Upper lobe of left lung (tissue), 6 donors: ENCODE data around the gene GPR180. TPM values are rescaled to one million over a fixed set of nuclear protein-coding genes. Genes with fewer than 3 reads are reported as not detected.

Experiments
- ATAC-seq, 2 donors: fragments of 200-7000 bp; cut with Tn5 transposase; one replicate each; pipeline ENCODE4 v1.9.1; 2022; ENCODE audit warnings: mild to moderate bottlenecking in 2 of 2, moderate library complexity in 2 of 2; ENCODE audit not compliant: low FRiP score in 2 of 2
- DNase-seq, 2 donors: peaks; one replicate each; pipeline ENCODE4 v3.0.0-alpha.2; 2019 to 2020
- H3K27ac ChIP-seq, 4 donors: fragments of 200-600 bp; sonication (generic); one replicate each; pipeline ENCODE4 v1.5.1; 2016 to 2019
- H3K27me3 ChIP-seq, 4 donors: fragments of 200-600 bp; sonication (generic); one replicate each; pipeline ENCODE4 v1.5.1; 2017 to 2019
- H3K36me3 ChIP-seq, 4 donors: fragments of 200-600 bp; sonication (generic); one replicate each; pipeline ENCODE4 v1.5.1; 2016 to 2019
- H3K4me1 ChIP-seq, 4 donors: fragments of 200-600 bp; sonication (generic); one replicate each; pipeline ENCODE4 v1.5.1; 2018 to 2019
- H3K4me3 ChIP-seq, 4 donors: fragments of 200-600 bp; sonication (generic); one replicate each; pipeline ENCODE4 v1.5.1; 2017 to 2019; ENCODE audit warnings: mild to moderate bottlenecking in 2 of 4, moderate library complexity in 1 of 4
- H3K9me3 ChIP-seq, 4 donors: fragments of 200-600 bp; sonication (generic); one replicate each; pipeline ENCODE4 v1.5.1; 2018 to 2019
- CTCF ChIP-seq, 6 experiments: fragments of 450-650 bp in 4 of 6; fragments of 200-600 bp in 2 of 6; sonication (generic) in 2 of 6; IDR thresholded peaks; one replicate each; pipeline ENCODE4 v1.5.1; 2016 to 2019; ENCODE audit warnings: antibody characterized with exemption in 6 of 6
- EP300 ChIP-seq, 4 donors: sonication (generic); formaldehyde crosslinking; IDR thresholded peaks; one replicate each; pipeline ENCODE4 v1.5.1; 2017; ENCODE audit warnings: antibody characterized with exemption in 4 of 4, control low read depth in 2 of 4
- POLR2A ChIP-seq, 4 donors: fragments of 450-650 bp; IDR thresholded peaks; one replicate each; pipeline ENCODE4 v1.5.1; 2016 to 2017; ENCODE audit warnings: antibody characterized with exemption in 4 of 4, mild to moderate bottlenecking in 2 of 4
- POLR2AphosphoS5 ChIP-seq, 2 donors: sonication (generic); formaldehyde crosslinking; IDR thresholded peaks; one replicate each; pipeline ENCODE4 v1.5.1; 2017; ENCODE audit warnings: antibody characterized with exemption in 2 of 2
- WGBS, 2 donors: methylation state at CpG; one replicate each; pipeline ENCODE4 v1.1.5; 2017 to 2018; 5-methylcytosine and 5-hydroxymethylcytosine counted together
- total RNA-seq, 6 donors: library from RNA; depleted of rRNA in 4 of 6; stranded (reverse); fragments of >200 nt in 4 of 6; gene quantifications; one replicate each; pipeline versions ENCODE4 v1.1.0 to v1.2.1, GENCODE V29; 2016 to 2021
- donor health status: DM: no; HTN: no; CAD: no; lungs with moderate emphysema.
- donor health status: DM: no; HTN: yes; CAD: no; lungs with severe emphysema.

Gene GPR180
- total RNA-seq, 6 donors from 2014 or later = 1.6 to 12.2 (median 3.3) TPM

GRCh38 chr13:94599877-94600276 is 1.8 kb upstream of the GPR180 start:
- Histone ChIP-seq H3K4me3 (no peak overlapping the region), H3K27ac (no peak overlapping the region), H3K36me3 (no peaks in the 10 kb centered on the region), H3K9me3 (no peaks in the 10 kb centered on the region), H3K4me1 (peaks cover 9 to 26% (median 10%) of the 10 kb centered on the region in 4 donors), H3K27me3 (no peaks in the 10 kb centered on the region)
- TF ChIP-seq CTCF (IDR thresholded peaks at IDR 0.05) (no peak), POLR2A (IDR thresholded peaks at IDR 0.05) (no peak), POLR2AphosphoS5 (IDR thresholded peaks at IDR 0.05) (no peak), EP300 (IDR thresholded peaks at IDR 0.05) (no peak)
- ATAC-seq (no peak), DNase-seq (no peak)
- WGBS, 2 donors = 92 to 97% methylated on average over 3 of the region's 3 CpGs

GRCh38 chr13:94602467-94602866 is 810 bp downstream of the GPR180 start:
- TF ChIP-seq POLR2A (IDR thresholded peaks at IDR 0.05) (no peak), CTCF (IDR thresholded peaks at IDR 0.05) (no peak), POLR2AphosphoS5 (IDR thresholded peaks at IDR 0.05) (no peak), EP300 (IDR thresholded peaks at IDR 0.05) (no peak)
- peak overlapping the region in 2 of 4 donors; percentile 87 for H3K27ac ChIP-seq
- peak overlapping the region; percentile 87 to 99 (median 94) for H3K4me3 ChIP-seq
- no peak for DNase-seq
- 70 to 72% methylated on average over 1 of the region's 1 CpG for WGBS, 2 donors
- no peaks in the 10 kb centered on the region for H3K9me3 ChIP-seq
- H3K27me3 ChIP-seq = no peaks in the 10 kb centered on the region
- H3K4me1 ChIP-seq = peaks cover 3 to 15% (median 5%) of the 10 kb centered on the region in 4 donors
- peaks cover 0 to 17% (median 4%) of the 10 kb centered on the region in 4 donors for H3K36me3 ChIP-seq
- no peak for ATAC-seq

GRCh38 chr13:94607056-94607455 is 5.4 kb downstream of the GPR180 start:
- H3K4me1 ChIP-seq = peaks cover 0 to 13% (median 5%) of the 10 kb centered on the region in 4 donors
- H3K36me3 ChIP-seq = peaks cover 3 to 40% (median 7%) of the 10 kb centered on the region in 4 donors
- no peak overlapping the region for H3K27ac ChIP-seq
- WGBS, 2 donors = 89 to 90% methylated on average over 4 of the region's 4 CpGs
- TF ChIP-seq POLR2A (IDR thresholded peaks at IDR 0.05) (no peak), POLR2AphosphoS5 (IDR thresholded peaks at IDR 0.05) (no peak), CTCF (IDR thresholded peaks at IDR 0.05) (no peak), EP300 (IDR thresholded peaks at IDR 0.05) (no peak)
- no peaks in the 10 kb centered on the region for H3K9me3 ChIP-seq
- ATAC-seq = no peak
- no peaks in the 10 kb centered on the region for H3K27me3 ChIP-seq
- no peak overlapping the region for H3K4me3 ChIP-seq
- no peak for DNase-seq

- WGBS, 2 donors = 85 to 89% methylated on average over 3 of the region's 3 CpGs
- H3K36me3 ChIP-seq = peaks cover 3 to 46% (median 7%) of the 10 kb centered on the region in 4 donors
- H3K27me3 ChIP-seq = no peaks in the 10 kb centered on the region
- no peak for TF ChIP-seq CTCF (IDR thresholded peaks at IDR 0.05)
- TF ChIP-seq POLR2A (IDR thresholded peaks at IDR 0.05) = no peak
- TF ChIP-seq POLR2AphosphoS5 (IDR thresholded peaks at IDR 0.05) = no peak
- no peak for TF ChIP-seq EP300 (IDR thresholded peaks at IDR 0.05)
- ATAC-seq (no peak), DNase-seq (no peak)
- no peak overlapping the region for H3K27ac ChIP-seq
- H3K9me3 ChIP-seq = no peaks in the 10 kb centered on the region
- no peak overlapping the region for H3K4me3 ChIP-seq
- peaks cover 0 to 5% (median 2%) of the 10 kb centered on the region in 4 donors for H3K4me1 ChIP-seq
Observed at GRCh38 chr13:94607939-94608338, 6.3 kb downstream of the GPR180 start.

- WGBS, 2 donors = 73 to 84% methylated on average over 1 of the region's 1 CpG
- peaks cover 3 to 48% (median 9%) of the 10 kb centered on the region in 4 donors for H3K36me3 ChIP-seq
- H3K27ac ChIP-seq = no peak overlapping the region
- no peaks in the 10 kb centered on the region for H3K4me1 ChIP-seq
- H3K4me3 ChIP-seq = no peak overlapping the region
- DNase-seq (no peak), ATAC-seq (no peak)
- no peaks in the 10 kb centered on the region for H3K27me3 ChIP-seq
- no peak for TF ChIP-seq CTCF (IDR thresholded peaks at IDR 0.05)
- no peak for TF ChIP-seq EP300 (IDR thresholded peaks at IDR 0.05)
- no peak for TF ChIP-seq POLR2AphosphoS5 (IDR thresholded peaks at IDR 0.05)
- H3K9me3 ChIP-seq = no peaks in the 10 kb centered on the region
Observed at GRCh38 chr13:94608586-94608985, 6.9 kb downstream of the GPR180 start.
